Neutrophil (primary cell): ENCODE results near the gene NDST1.

Experiments
- H3K27ac ChIP-seq: fragments of 200-600 bp; sonication (generic); 2 replicates; pipeline ENCODE4 v1.5.1; 2016; ENCODE audit warnings: mild to moderate bottlenecking, moderate library complexity
- H3K27me3 ChIP-seq: fragments of 200-600 bp; sonication (generic); 2 replicates; pipeline ENCODE4 v1.6.0; 2016; ENCODE audit warnings: mild to moderate bottlenecking
- H3K36me3 ChIP-seq: fragments of 200-600 bp; sonication (generic); 2 replicates; pipeline ENCODE4 v1.5.1; 2017
- H3K4me1 ChIP-seq, 2 experiments: fragments of 200-600 bp in 1 of 2; sonication (generic) in 1 of 2; 1 replicate in 1 of 2; 2 replicates in 1 of 2; pipeline versions ENCODE4 v1.5.1 to v1.6.1; 2013 to 2016; ENCODE audit warnings: low read depth in 1 of 2, low read length in 1 of 2, mild to moderate bottlenecking in 1 of 2, moderate library complexity in 1 of 2; ENCODE audit not compliant: control insufficient read depth in 1 of 2, insufficient read depth in 1 of 2
- H3K4me3 ChIP-seq, 2 experiments: fragments of 200-600 bp in 1 of 2; sonication (generic) in 1 of 2; 1 replicate in 1 of 2; 2 replicates in 1 of 2; pipeline ENCODE4 v1.5.1; 2013 to 2016; ENCODE audit warnings: low read depth in 1 of 2, low read length in 1 of 2, mild to moderate bottlenecking in 1 of 2, moderate library complexity in 1 of 2
- H3K9me3 ChIP-seq: fragments of 200-600 bp; sonication (generic); 2 replicates; pipeline ENCODE4 v1.5.1; 2016
- CTCF ChIP-seq: fragments of 200-600 bp; sonication (generic); IDR thresholded peaks from 2 replicates; pipeline ENCODE4 v1.5.1; 2016; ENCODE audit warnings: antibody characterized with exemption

NDST1 gene

GRCh38 chr5:150531686-150532085, 23.8 kb downstream of the NDST1 start:
- Histone ChIP-seq H3K27ac (no peak overlapping the region), H3K4me3 (no peak overlapping the region), H3K36me3 (peaks cover 96% of the 10 kb centered on the region), H3K27me3 (no peaks in the 10 kb centered on the region), H3K4me1 (no peaks in the 10 kb centered on the region), H3K9me3 (peaks cover 5% of the 10 kb centered on the region)
- no peak for TF ChIP-seq CTCF

GRCh38 chr5:150532151-150532550, 24.2 kb downstream of the NDST1 start:
- peaks cover 96% of the 10 kb centered on the region for H3K36me3 ChIP-seq
- no peak overlapping the region for H3K27ac ChIP-seq
- H3K4me3 ChIP-seq: no peak overlapping the region
- H3K27me3 ChIP-seq: no peaks in the 10 kb centered on the region
- peaks cover 5% of the 10 kb centered on the region for H3K9me3 ChIP-seq
- H3K4me1 ChIP-seq: no peaks in the 10 kb centered on the region
- no peak for TF ChIP-seq CTCF

GRCh38 chr5:150532996-150533395, 25.1 kb downstream of the NDST1 start:
- Histone ChIP-seq H3K27ac (no peak overlapping the region), H3K4me3 (no peak overlapping the region), H3K27me3 (no peaks in the 10 kb centered on the region), H3K36me3 (peaks cover 96% of the 10 kb centered on the region), H3K4me1 (no peaks in the 10 kb centered on the region), H3K9me3 (peaks cover 5% of the 10 kb centered on the region)
- TF ChIP-seq CTCF: no peak

GRCh38 chr5:150534811-150535210, 26.9 kb downstream of the NDST1 start:
- TF ChIP-seq CTCF: no peak

GRCh38 chr5:150535611-150536010, 27.7 kb downstream of the NDST1 start:
- Histone ChIP-seq H3K27me3 (no peaks in the 10 kb centered on the region), H3K9me3 (peaks cover 8% of the 10 kb centered on the region), H3K4me1 (no peaks in the 10 kb centered on the region), H3K27ac (no peak overlapping the region), H3K4me3 (no peak overlapping the region), H3K36me3 (peaks cover 98% of the 10 kb centered on the region)
- no peak for TF ChIP-seq CTCF

More at GRCh38 chr5:150534811-150535210, 26.9 kb downstream of the NDST1 start:
- Histone ChIP-seq H3K36me3 (peaks cover 98% of the 10 kb centered on the region), H3K27me3 (no peaks in the 10 kb centered on the region), H3K4me1 (no peaks in the 10 kb centered on the region), H3K9me3 (peaks cover 5% of the 10 kb centered on the region), H3K27ac (no peak overlapping the region), H3K4me3 (no peak overlapping the region)
